Transverse colon (tissue), 4 donors: ENCODE measurements around the gene PPFIA4. TPM values are rescaled to one million over a fixed set of nuclear protein-coding genes. Genes with fewer than 3 reads are reported as not detected.

ENCODE experiments used
- DNase-seq: peaks from one replicate; pipeline ENCODE4 v3.0.0-alpha.2; 2019
- H3K27ac ChIP-seq, 4 donors: fragments of 200-600 bp; sonication (generic); 2 replicates each; pipeline ENCODE4 v1.5.1; 2016 to 2018; ENCODE audit warnings: inconsistent platforms in 4 of 4
- H3K27me3 ChIP-seq: fragments of 200-600 bp; sonication (generic); 2 replicates; pipeline ENCODE4 v1.5.1; 2017; ENCODE audit warnings: inconsistent platforms
- H3K36me3 ChIP-seq, 4 donors: fragments of 200-600 bp; sonication (generic); 2 replicates each; pipeline ENCODE4 v1.5.1; 2017 to 2019; ENCODE audit warnings: inconsistent platforms in 4 of 4
- H3K4me1 ChIP-seq, 4 donors: fragments of 200-600 bp; sonication (generic); 2 replicates each; pipeline ENCODE4 v1.5.1; 2017 to 2020; ENCODE audit warnings: inconsistent platforms in 4 of 4
- H3K4me3 ChIP-seq, 4 donors: fragments of 200-600 bp; sonication (generic); 1 replicate in 1 of 4; 2 replicates in 3 of 4; pipeline versions ENCODE4 v1.5.1 to v1.6.1; 2017 to 2019; ENCODE audit warnings: inconsistent platforms in 4 of 4
- H3K9me3 ChIP-seq, 2 donors: fragments of 200-600 bp; sonication (generic); 2 replicates each; pipeline ENCODE4 v1.5.1; 2017 to 2019; ENCODE audit warnings: inconsistent platforms in 2 of 2
- CTCF ChIP-seq, 5 experiments: fragments of 200-600 bp in 3 of 5; fragments of 450-650 bp in 2 of 5; sonication (generic) in 3 of 5; IDR thresholded peaks; 1 replicate in 2 of 5; 2 replicates in 3 of 5; pipeline ENCODE4 v1.5.1; 2016 to 2017; ENCODE audit warnings: antibody characterized with exemption in 5 of 5, inconsistent platforms in 3 of 5, mild to moderate bottlenecking in 2 of 5, moderate library complexity in 1 of 5
- EP300 ChIP-seq: sonication (generic); formaldehyde crosslinking; IDR thresholded peaks from one replicate; pipeline ENCODE4 v1.6.1; 2017; ENCODE audit warnings: antibody characterized with exemption, low read depth
- POLR2A ChIP-seq: fragments of 450-650 bp; IDR thresholded peaks from one replicate; pipeline ENCODE4 v1.6.1; 2016; ENCODE audit warnings: antibody characterized with exemption, mild to moderate bottlenecking, moderate library complexity
- POLR2AphosphoS5 ChIP-seq, 3 donors: sonication (generic); formaldehyde crosslinking; IDR thresholded peaks; one replicate each; pipeline ENCODE4 v1.6.1; 2016; ENCODE audit warnings: antibody characterized with exemption in 3 of 3
- WGBS, 2 donors: methylation state at CpG; one replicate each; pipeline ENCODE4 v1.1.5; 2018; ENCODE audit warnings: low coverage in 1 of 2; 5-methylcytosine and 5-hydroxymethylcytosine counted together
- in situ Hi-C, 4 donors: fragments of 200-750 bp; cut with MboI; loops; one replicate each; pipeline versions ENCODE4 v1.15.0 to v1.15.1; 2017; ENCODE audit warnings: low sequenced_read_pairs in 3 of 4, low pct_ligation_motif_present in 1 of 4, low pct_unique_long_range_greater_than_20kb in 1 of 4
- intact Hi-C: fragments of 100-400 bp; cut with DNase I; formaldehyde crosslinking; loops from one replicate; pipeline ENCODE4 v1.15.1; 2023; ENCODE audit warnings: low total_unique reads
- total RNA-seq, 4 donors: library from RNA; depleted of rRNA; stranded (reverse); fragments of >200 nt; gene quantifications; one replicate each; pipeline ENCODE4 v1.1.0, GENCODE V29; 2016

Gene PPFIA4
- 1 to 10 TPM in 1 of 4 donors, under 1 TPM in 2, not detected in 1; 0.41 to 1.1 (median 0.48) TPM for total RNA-seq

GRCh38 chr1:203026031-203026665 is at the start of gene PPFIA4:
Gene PPFIA4, plus strand, starts transcription at chr1:203026491. Its CDS starts 12,518 bp downstream, at chr1:203039009.
- no peaks in the 10 kb centered on the region for H3K9me3 ChIP-seq
- DNase-seq: peak; percentile 87
- H3K36me3 ChIP-seq: peaks cover 0 to 30% (median 11%) of the 10 kb centered on the region in 4 donors
- H3K4me3 ChIP-seq: peak within 1 kb of the TSS; percentile 19 to 70 (median 56)
- H3K27me3 ChIP-seq: peaks cover 13% of the 10 kb centered on the region
- intact Hi-C loops: no loop called here
- H3K27ac ChIP-seq: peak within 1 kb of the TSS; percentile 23 to 56 (median 38)
- in situ Hi-C loops: no loop called here
- H3K4me1 ChIP-seq: peaks cover 7 to 22% (median 9%) of the 10 kb centered on the region in 4 donors
- TF ChIP-seq POLR2AphosphoS5 (IDR thresholded peaks at IDR 0.05): peak in 2 of 3 donors; percentile 17 to 39
- no peak for TF ChIP-seq CTCF (IDR thresholded peaks at IDR 0.05)
- no peak for TF ChIP-seq EP300
- TF ChIP-seq POLR2A: peak; percentile 23
- WGBS, 2 donors: 16 to 86% methylated on average over 5 to 41 of the region's 52 CpGs

DNA sequence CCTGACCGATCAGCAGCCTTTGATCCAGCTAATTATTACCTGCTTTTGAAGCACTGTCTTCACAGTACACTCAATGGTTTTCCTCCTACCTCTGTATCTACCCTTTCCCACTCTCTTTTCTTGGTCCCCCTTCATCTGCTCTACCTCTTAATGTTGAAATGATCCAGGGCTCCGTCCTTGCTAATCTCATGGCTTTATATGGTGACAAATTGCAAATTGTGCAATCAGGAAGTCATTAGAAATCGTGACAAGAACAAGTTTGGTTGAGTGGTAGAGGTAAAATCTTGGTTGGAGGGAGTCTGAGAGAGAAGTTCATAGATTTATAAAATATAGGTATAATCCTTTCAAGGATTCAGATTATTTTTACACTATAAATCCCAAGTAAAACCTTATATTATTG is 49.7 kb upstream of the PPFIA4 start:
- Histone ChIP-seq H3K4me1 (no peaks in the 10 kb centered on the region), H3K36me3 (no peaks in the 10 kb centered on the region), H3K27me3 (peaks cover 15% of the 10 kb centered on the region), H3K9me3 (no peaks in the 10 kb centered on the region), H3K27ac (no peak overlapping the region), H3K4me3 (no peak overlapping the region)
- WGBS, 2 donors: 22 to 39% methylated on average over 3 of the region's 3 CpGs
- TF ChIP-seq EP300: no peak
- no peak for TF ChIP-seq CTCF (IDR thresholded peaks at IDR 0.05)
- TF ChIP-seq POLR2AphosphoS5 (IDR thresholded peaks at IDR 0.05): no peak
- intact Hi-C loops (no loop called here), in situ Hi-C loops (loop anchor here in 1 of 4 donors (25.0 kb wide), 1 partner anchor 214 kb away; no protein-coding TSS in a partner anchor)
- no peak for DNase-seq

DNA sequence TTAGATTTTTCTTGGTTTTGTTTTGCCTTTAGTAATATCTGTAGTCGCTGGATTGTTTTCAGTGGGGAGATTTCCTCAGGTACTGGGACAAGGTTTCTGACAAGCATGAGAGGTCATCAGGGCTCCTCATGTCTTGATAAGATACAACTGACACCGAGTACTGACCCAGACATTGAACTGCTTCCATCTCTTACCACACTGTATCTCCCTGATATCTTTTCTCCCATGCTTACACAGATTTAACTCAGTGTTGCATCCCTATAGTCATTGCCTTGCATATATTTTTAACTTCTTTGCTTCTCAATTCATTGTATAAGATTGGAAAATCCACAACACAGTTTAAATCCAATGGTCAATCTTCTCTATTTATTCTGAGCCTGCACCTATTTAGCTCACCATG is 46.8 kb upstream of the PPFIA4 start:
- no peaks in the 10 kb centered on the region for H3K4me1 ChIP-seq
- no peak overlapping the region for H3K27ac ChIP-seq
- no peak for DNase-seq
- 87 to 92% methylated on average over 2 of the region's 2 CpGs for WGBS, 2 donors
- in situ Hi-C loops: loop anchor here in 1 of 4 donors (25.0 kb wide), 1 partner anchor 217 kb away; no protein-coding TSS in a partner anchor
- H3K4me3 ChIP-seq: no peak overlapping the region
- TF ChIP-seq EP300 (no peak), POLR2A (no peak), POLR2AphosphoS5 (IDR thresholded peaks at IDR 0.05) (no peak), CTCF (IDR thresholded peaks at IDR 0.05) (no peak)
- H3K36me3 ChIP-seq: no peaks in the 10 kb centered on the region
- intact Hi-C loops: no loop called here
- H3K27me3 ChIP-seq: peaks cover 15% of the 10 kb centered on the region
- H3K9me3 ChIP-seq: no peaks in the 10 kb centered on the region

DNA sequence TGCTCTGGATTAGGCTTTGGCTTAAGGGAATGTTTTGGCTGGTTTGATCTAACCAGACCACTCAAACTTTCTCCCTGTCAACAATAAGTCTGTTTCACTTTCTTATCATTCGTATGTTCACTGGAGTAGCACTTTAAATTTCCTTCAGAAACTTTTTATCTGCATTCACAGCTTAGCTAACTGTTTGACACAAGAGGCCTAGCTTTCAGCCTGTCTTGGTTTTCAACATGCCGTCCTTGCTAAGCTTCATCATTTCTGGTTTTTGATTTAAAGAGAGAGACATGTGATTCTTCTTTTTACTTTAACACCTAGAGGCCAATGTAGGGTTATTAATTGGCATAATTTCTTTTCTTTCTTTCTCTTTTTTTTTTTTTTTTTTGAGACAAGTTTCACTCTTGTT is 44.4 kb upstream of the PPFIA4 start:
- no peak for DNase-seq
- no peaks in the 10 kb centered on the region for H3K27me3 ChIP-seq
- no peak overlapping the region for H3K4me3 ChIP-seq
- H3K36me3 ChIP-seq: no peaks in the 10 kb centered on the region
- H3K27ac ChIP-seq: no peak overlapping the region
- intact Hi-C loops (no loop called here), in situ Hi-C loops (loop anchor here in 1 of 4 donors (25.0 kb wide), 1 partner anchor 220 kb away; no protein-coding TSS in a partner anchor)
- 83 to 92% methylated on average over 2 of the region's 2 CpGs for WGBS, 2 donors
- H3K9me3 ChIP-seq: no peaks in the 10 kb centered on the region
- H3K4me1 ChIP-seq: no peaks in the 10 kb centered on the region
- TF ChIP-seq POLR2A (no peak), CTCF (IDR thresholded peaks at IDR 0.05) (no peak), EP300 (no peak), POLR2AphosphoS5 (IDR thresholded peaks at IDR 0.05) (no peak)
